GM12865 (cell line): ENCODE results near the gene KIF26A.

Experiments
- DNase-seq: peaks from one replicate; pipeline ENCODE4 v3.0.0; 2010; ENCODE audit warnings: low read depth
- H3K4me3 ChIP-seq: 2 replicates; pipeline ENCODE4 v1.5.1; 2011; ENCODE audit warnings: mild to moderate bottlenecking, low read depth, low read length, control low read depth
- TF ChIP-seq, protein P1 (sequence below): IDR thresholded peaks from 2 replicates; pipeline ENCODE4 v1.5.1; 2011; ENCODE audit warnings: low read length, control low read depth, low read depth, inconsistent platforms; ENCODE audit not compliant: insufficient read depth; ENCODE audit errors: missing control alignments

Gene KIF26A

DNA sequence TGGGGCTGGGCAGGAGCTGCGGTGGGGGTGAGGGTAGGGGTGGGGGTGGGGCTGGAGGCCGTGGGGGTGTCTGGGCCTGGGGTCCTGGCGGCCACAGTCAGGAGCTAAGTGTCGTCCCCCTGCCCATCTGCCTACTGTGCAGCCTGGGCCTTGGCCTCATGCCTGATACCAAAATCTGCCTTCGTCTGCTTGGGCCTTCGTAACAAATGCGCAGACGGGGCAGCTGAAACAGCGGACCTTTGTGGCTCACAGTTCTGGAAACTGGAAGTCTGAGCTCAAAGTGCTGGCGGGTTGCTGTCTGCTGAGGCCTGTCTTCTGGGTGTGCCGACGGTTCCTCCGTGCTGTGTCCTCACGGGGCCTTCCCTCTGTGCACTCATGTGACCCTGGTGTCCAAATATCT lies 61.7 kb downstream of the KIF26A start:
- H3K4me3 ChIP-seq: no peak overlapping the region
- TF ChIP-seq, protein P1, sequence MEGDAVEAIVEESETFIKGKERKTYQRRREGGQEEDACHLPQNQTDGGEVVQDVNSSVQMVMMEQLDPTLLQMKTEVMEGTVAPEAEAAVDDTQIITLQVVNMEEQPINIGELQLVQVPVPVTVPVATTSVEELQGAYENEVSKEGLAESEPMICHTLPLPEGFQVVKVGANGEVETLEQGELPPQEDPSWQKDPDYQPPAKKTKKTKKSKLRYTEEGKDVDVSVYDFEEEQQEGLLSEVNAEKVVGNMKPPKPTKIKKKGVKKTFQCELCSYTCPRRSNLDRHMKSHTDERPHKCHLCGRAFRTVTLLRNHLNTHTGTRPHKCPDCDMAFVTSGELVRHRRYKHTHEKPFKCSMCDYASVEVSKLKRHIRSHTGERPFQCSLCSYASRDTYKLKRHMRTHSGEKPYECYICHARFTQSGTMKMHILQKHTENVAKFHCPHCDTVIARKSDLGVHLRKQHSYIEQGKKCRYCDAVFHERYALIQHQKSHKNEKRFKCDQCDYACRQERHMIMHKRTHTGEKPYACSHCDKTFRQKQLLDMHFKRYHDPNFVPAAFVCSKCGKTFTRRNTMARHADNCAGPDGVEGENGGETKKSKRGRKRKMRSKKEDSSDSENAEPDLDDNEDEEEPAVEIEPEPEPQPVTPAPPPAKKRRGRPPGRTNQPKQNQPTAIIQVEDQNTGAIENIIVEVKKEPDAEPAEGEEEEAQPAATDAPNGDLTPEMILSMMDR: no peak
- no peak for DNase-seq

DNA sequence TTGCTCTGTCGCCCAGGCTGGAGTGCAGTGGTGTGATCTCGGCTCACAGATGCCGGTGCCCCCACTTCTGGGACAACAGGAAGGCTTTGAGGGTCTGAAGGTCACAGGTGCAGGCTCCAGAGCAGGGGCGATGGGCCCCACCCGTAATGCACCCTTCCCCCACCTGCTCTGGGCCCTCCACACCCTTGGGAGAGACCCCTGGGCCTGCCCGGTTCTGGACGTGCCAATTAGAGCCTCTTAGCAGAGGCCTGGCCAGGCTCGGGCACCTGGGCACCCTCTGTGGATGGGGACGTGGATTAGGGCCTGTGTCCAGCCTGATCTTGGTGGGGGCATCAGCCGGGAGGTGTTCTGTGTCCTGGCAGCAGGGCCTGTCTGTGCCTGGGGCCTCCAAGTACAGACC lies 62.2 kb downstream of the KIF26A start:
- TF ChIP-seq, protein P1: no peak
- no peak overlapping the region for H3K4me3 ChIP-seq
- DNase-seq: no peak

DNA sequence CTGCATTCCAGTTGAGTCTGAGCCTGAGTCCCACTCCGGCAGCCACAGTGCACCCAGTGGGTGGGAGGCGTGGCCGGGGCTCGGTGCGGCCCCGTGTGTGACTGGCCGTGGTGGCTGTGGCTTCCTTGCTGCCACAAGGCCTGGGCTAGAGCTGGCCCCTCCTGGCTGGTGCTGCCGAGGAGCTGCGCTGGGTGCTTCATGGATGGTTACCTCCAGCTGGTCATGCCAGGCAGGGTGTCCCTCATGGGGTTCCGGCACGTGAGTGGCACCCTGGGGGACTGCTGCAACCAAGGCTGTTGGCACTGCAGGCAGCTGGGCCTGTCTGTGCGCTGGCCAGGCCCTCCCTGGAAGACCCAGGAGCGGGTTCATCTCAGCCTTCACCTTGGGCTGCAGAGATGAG lies 62.7 kb downstream of the KIF26A start:
- TF ChIP-seq, protein P1: no peak
- no peak overlapping the region for H3K4me3 ChIP-seq
- DNase-seq: no peak

DNA sequence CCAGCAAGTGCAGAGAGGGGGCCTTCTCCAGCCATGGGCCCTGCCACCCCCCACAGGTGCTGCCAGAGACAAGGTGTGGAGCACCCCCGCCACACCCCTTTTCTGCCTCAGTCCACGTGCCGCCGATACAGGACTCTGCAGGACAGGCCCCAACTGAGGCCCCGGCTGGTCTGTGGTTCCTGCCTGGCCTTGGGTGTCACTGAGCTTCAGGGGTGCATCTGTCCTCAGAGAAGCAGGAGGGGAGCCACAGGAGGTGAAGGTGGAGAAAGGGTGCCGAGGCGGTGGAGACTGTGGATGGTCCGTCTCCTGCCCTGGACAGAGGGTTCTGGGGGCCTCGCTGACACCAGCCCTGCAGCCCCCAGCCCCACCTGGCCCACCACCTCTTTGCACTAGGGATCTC lies 63.1 kb downstream of the KIF26A start:
- no peak overlapping the region for H3K4me3 ChIP-seq
- TF ChIP-seq, protein P1: no peak

DNA sequence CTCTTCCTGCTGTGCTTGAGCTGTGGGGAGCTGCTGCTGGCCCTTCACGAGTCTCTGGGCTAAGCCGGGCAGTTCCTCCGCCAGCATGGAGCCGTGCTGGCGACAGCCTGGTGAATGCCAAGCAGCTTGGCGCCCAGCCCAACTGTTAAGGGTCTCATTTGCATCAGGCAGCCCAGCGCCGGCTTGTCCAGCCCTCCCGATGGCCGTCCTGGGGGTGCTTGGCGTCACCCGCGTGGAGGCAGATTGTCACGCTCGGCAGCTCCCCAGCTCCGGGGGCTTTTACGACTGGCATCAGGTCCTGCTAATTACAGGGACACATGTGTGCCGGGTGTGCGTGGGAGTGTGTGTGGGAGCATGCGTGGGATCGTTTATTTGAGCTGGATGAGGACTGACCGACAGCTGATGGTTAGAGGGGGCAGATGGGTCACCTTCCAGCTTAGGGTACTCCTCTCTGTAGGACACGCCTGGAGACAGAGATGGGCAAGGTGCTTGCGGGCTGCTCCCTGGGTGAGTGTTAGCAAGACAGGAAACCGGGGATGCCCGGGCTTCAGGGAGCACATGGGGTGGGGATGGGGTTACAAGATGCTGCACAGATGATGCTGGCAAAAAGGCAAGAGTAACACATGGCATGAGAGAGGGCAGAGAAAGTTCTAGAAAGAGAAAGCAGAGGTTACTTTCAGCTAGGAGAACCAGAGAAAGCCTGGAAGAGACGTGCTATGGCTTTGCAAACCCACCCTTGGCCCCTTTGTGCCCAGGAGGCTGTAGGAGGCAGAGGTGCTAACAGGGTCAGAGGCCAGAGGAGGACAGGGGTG lies 64.1 kb downstream of the KIF26A start:
- H3K4me3 ChIP-seq: no peak overlapping the region
- no peak for DNase-seq
- TF ChIP-seq, protein P1: no peak

More for the DNA sequence above, 63.1 kb downstream of the KIF26A start:
- no peak for DNase-seq

DNA sequence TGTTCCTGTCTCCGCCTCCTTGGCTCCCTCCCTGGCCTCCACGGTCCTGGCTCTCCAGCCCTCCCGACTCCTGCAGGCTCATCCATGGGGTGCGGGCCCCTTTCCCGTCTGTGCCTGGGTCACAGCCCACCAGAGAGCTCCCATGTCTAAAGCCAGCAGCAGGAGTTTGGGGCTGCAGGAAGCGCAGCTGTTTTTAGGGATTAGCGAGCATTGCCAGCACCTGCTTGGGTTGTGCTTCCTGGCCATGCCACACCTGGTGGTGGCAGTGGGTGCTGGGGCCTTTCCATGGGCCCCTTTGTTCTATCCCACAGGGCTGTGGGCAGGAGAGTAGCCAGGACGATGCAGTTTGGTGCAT lies 64.7 kb downstream of the KIF26A start:
- no peak for DNase-seq
- no peak overlapping the region for H3K4me3 ChIP-seq
- TF ChIP-seq, protein P1: no peak

DNA sequence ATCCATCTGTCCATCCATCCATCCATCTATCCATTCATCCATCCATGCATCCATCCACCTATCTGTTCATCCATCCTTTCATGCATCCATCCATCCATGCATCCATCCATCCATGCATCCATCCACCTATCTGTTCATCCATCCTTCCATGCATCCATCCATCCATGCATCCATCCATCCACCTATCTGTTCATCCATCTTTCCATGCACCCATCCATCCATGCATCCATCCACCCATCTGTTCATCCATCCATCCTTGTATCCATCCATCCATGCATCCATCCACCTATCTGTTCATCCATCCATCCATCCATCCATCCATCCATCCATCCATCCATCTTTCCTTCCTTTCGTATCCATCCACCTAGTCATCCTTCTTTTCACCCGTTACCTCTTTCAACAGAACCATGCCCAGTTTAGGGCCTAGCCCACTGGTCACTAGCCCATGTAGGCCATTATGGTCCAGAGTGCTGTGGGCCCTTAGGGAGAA lies 66.3 kb downstream of the KIF26A start:
- TF ChIP-seq, protein P1: no peak
- H3K4me3 ChIP-seq: no peak overlapping the region
- no peak for DNase-seq
